Activated CD4-positive, alpha-beta T cell treated with anti-CD3 and anti-CD28 coated beads, Interleukin-2, amount 10 ng/mL, durations not matched to agents 7 days and 5 days (primary cell): ENCODE data around the gene CABP4. TPM values are rescaled to one million over a fixed set of nuclear protein-coding genes. Genes with fewer than 3 reads are reported as not detected.

ENCODE experiments used
- CTCF ChIA-PET: fragments of 350-600 bp; sonication (Branson Sonifier 250); formaldehyde crosslinking; loops from one replicate; lab custom pipeline; 2021; ENCODE audit warnings: antibody characterized with exemption; lab: Charles Lee
- POLR2A ChIA-PET: fragments of 350-600 bp; sonication (Branson Sonifier 250); formaldehyde crosslinking; loops from one replicate; lab custom pipeline; 2021; ENCODE audit warnings: antibody characterized with exemption; lab: Charles Lee
- DNase-seq: peaks from one replicate; pipeline ENCODE4 v3.0.0-alpha.2; 2020
- H3K27ac Mint-ChIP-seq: one replicate; pipeline ENCODE4 v1.8.0; 2021; ENCODE audit warnings: mild to moderate bottlenecking, moderate library complexity, mixed read lengths
- H3K27me3 Mint-ChIP-seq: one replicate; pipeline ENCODE4 v1.8.0; 2021; ENCODE audit warnings: mixed read lengths
- H3K36me3 Mint-ChIP-seq: one replicate; pipeline ENCODE4 v1.8.0; 2021; ENCODE audit warnings: low read depth, mixed read lengths
- H3K4me1 Mint-ChIP-seq: one replicate; pipeline ENCODE4 v1.8.0; 2021; ENCODE audit warnings: mixed read lengths
- H3K4me3 Mint-ChIP-seq: one replicate; pipeline ENCODE4 v1.8.0; 2021; ENCODE audit warnings: mild to moderate bottlenecking, moderate library complexity, mixed read lengths
- H3K9me3 Mint-ChIP-seq: one replicate; pipeline ENCODE4 v1.8.0; 2021; ENCODE audit warnings: mixed read lengths
- total RNA-seq, 2 experiments: library from RNA; stranded (reverse); gene quantifications; one replicate each; pipeline ENCODE4 v1.2.3, GENCODE V29; 2021

CABP4 gene
- total RNA-seq, 2 experiments from 2014 or later: 1.3 to 2.6 TPM

- H3K4me3 Mint-ChIP-seq: peak overlapping the region; percentile 31
- ChIA-PET POLR2A (interaction anchor here (0.6 kb wide), 1 partner anchor 219 kb away, joined by 3 read pairs; the partner anchor contains the start of gene ACY3), CTCF (interaction anchor here (0.6 to 2.1 kb wide), 3 partner anchors 30 to 50 kb away, joined by 3 to 7 read pairs (median 3); partner anchors contain the start of gene PPP1CA)
- peaks cover 65% of the 10 kb centered on the region for H3K4me1 Mint-ChIP-seq
- peak overlapping the region; percentile 50 for H3K27ac Mint-ChIP-seq
- H3K27me3 Mint-ChIP-seq: no peaks in the 10 kb centered on the region
- H3K36me3 Mint-ChIP-seq: peaks cover 43% of the 10 kb centered on the region
- H3K9me3 Mint-ChIP-seq: no peaks in the 10 kb centered on the region
- no peak for DNase-seq
These were observed 23.6 kb upstream of the CABP4 start for GRCh38 chr11:67431346-67432249.

GRCh38 chr11:67432655-67433349 lies 22.4 kb upstream of the CABP4 start:
- DNase-seq: no peak
- Mint-ChIP-seq H3K27me3 (no peaks in the 10 kb centered on the region), H3K9me3 (no peaks in the 10 kb centered on the region), H3K27ac (peak overlapping the region; percentile 50), H3K36me3 (peaks cover 50% of the 10 kb centered on the region), H3K4me1 (peaks cover 57% of the 10 kb centered on the region), H3K4me3 (peak overlapping the region; percentile 31)
- ChIA-PET CTCF (interaction anchor here (1.0 to 2.1 kb wide), 3 partner anchors 19 to 46 kb away, joined by 3 to 7 read pairs (median 5); partner anchors contain the start of gene PPP1CA), POLR2A (interaction anchor here (0.6 to 1.0 kb wide), 3 partner anchors 29 to 1913 kb away, joined by 3 to 9 read pairs (median 3); partner anchors contain the start of genes ACY3 and TBC1D10C)

- Mint-ChIP-seq H3K4me3 (peak overlapping the region; percentile 38), H3K4me1 (peaks cover 56% of the 10 kb centered on the region), H3K27me3 (no peaks in the 10 kb centered on the region), H3K27ac (peak overlapping the region; percentile 68), H3K9me3 (no peaks in the 10 kb centered on the region), H3K36me3 (peaks cover 57% of the 10 kb centered on the region)
- ChIA-PET CTCF (interaction anchor here (1.0 to 2.1 kb wide), 3 partner anchors 20 to 32 kb away, joined by 3 to 7 read pairs (median 5); partner anchors contain the start of genes PPP1CA and TBC1D10C), POLR2A (interaction anchor here (0.6 to 1.0 kb wide), 2 partner anchors 30 to 1914 kb away, joined by 3 to 9 read pairs; partner anchors contain the start of gene TBC1D10C)
- DNase-seq: no peak
These were observed 21.4 kb upstream of the CABP4 start for GRCh38 chr11:67433536-67434394.

GRCh38 chr11:67434395-67434881 lies 20.7 kb upstream of the CABP4 start:
- POLR2A ChIA-PET: no interaction called here
- H3K4me1 Mint-ChIP-seq: peaks cover 58% of the 10 kb centered on the region

GRCh38 chr11:67435031-67435726 lies 20.0 kb upstream of the CABP4 start:
- H3K27ac Mint-ChIP-seq: peak overlapping the region; percentile 77
- peaks cover 61% of the 10 kb centered on the region for H3K4me1 Mint-ChIP-seq
- ChIA-PET POLR2A (no interaction called here), CTCF (interaction anchor here (0.7 to 2.1 kb wide), 4 partner anchors 22 to 37 kb away, joined by 3 to 5 read pairs (median 3); partner anchors contain the start of gene TBC1D10C)
- H3K36me3 Mint-ChIP-seq: peaks cover 68% of the 10 kb centered on the region
- DNase-seq: no peak
- no peaks in the 10 kb centered on the region for H3K27me3 Mint-ChIP-seq
- peak overlapping the region; percentile 98 for H3K4me3 Mint-ChIP-seq
- H3K9me3 Mint-ChIP-seq: no peaks in the 10 kb centered on the region

More at GRCh38 chr11:67434395-67434881, 20.7 kb upstream of the CABP4 start:
- Mint-ChIP-seq H3K4me3 (peak overlapping the region; percentile 38), H3K36me3 (peaks cover 63% of the 10 kb centered on the region), H3K27ac (peak overlapping the region; percentile 64), H3K27me3 (no peaks in the 10 kb centered on the region), H3K9me3 (no peaks in the 10 kb centered on the region)
- DNase-seq: no peak
- CTCF ChIA-PET: interaction anchor here (0.7 to 2.1 kb wide), 4 partner anchors 21 to 37 kb away, joined by 3 to 5 read pairs (median 3); partner anchors contain the start of gene TBC1D10C

GRCh38 chr11:67435727-67436458 lies 19.3 kb upstream of the CABP4 start:
- Mint-ChIP-seq H3K4me3 (peak overlapping the region; percentile 98), H3K27me3 (no peaks in the 10 kb centered on the region), H3K36me3 (peaks cover 67% of the 10 kb centered on the region), H3K4me1 (peaks cover 63% of the 10 kb centered on the region), H3K27ac (peak overlapping the region; percentile 89), H3K9me3 (no peaks in the 10 kb centered on the region)
- no peak for DNase-seq
- POLR2A ChIA-PET: interaction anchor here (0.7 to 2.9 kb wide), 4 partner anchors 28 to 47 kb away, joined by 3 to 18 read pairs (median 6); partner anchors contain the start of genes AIP and PPP1CA
- CTCF ChIA-PET: interaction anchor here (1.2 to 4.2 kb wide), 4 partner anchors 11 to 136 kb away, joined by 4 to 29 read pairs (median 14); partner anchors contain the start of gene PPP1CA

- CTCF ChIA-PET: interaction anchor here (0.9 to 4.2 kb wide), 11 partner anchors 12 to 137 kb away, joined by 3 to 29 read pairs (median 5); partner anchors contain the start of gene PPP1CA
- peaks cover 65% of the 10 kb centered on the region for H3K36me3 Mint-ChIP-seq
These were observed 18.6 kb upstream of the CABP4 start for GRCh38 chr11:67436459-67437081.

GRCh38 chr11:67437082-67437808 lies 17.9 kb upstream of the CABP4 start, which contains the start of gene PTPRCAP:
TSS of gene PTPRCAP (minus strand) at chr11:67437682. CDS start at chr11:67437619, 63 bp downstream.
- DNase-seq: peak; percentile 83
- H3K9me3 Mint-ChIP-seq: no peaks in the 10 kb centered on the region
- no peaks in the 10 kb centered on the region for H3K27me3 Mint-ChIP-seq
- peaks cover 63% of the 10 kb centered on the region for H3K4me1 Mint-ChIP-seq
- peaks cover 59% of the 10 kb centered on the region for H3K36me3 Mint-ChIP-seq
- POLR2A ChIA-PET: interaction anchor here (0.6 to 2.9 kb wide), 8 partner anchors 17 to 49 kb away, joined by 3 to 18 read pairs (median 5); partner anchors contain the start of genes AIP, PPP1CA and TBC1D10C
- peak within 1 kb of the TSS; percentile 94 for H3K27ac Mint-ChIP-seq
- peak within 1 kb of the TSS; percentile 98 for H3K4me3 Mint-ChIP-seq
- CTCF ChIA-PET: interaction anchor here (0.6 to 4.2 kb wide), 15 partner anchors 9 to 384 kb away, joined by 3 to 29 read pairs (median 5); partner anchors contain the start of genes CABP4, PPP1CA and RPS6KB2

More at GRCh38 chr11:67436459-67437081, 18.6 kb upstream of the CABP4 start:
- Mint-ChIP-seq H3K4me1 (peaks cover 64% of the 10 kb centered on the region), H3K27me3 (no peaks in the 10 kb centered on the region), H3K9me3 (no peaks in the 10 kb centered on the region), H3K4me3 (peak overlapping the region; percentile 98), H3K27ac (peak overlapping the region; percentile 89)
- POLR2A ChIA-PET: interaction anchor here (0.7 to 2.9 kb wide), 6 partner anchors 28 to 50 kb away, joined by 3 to 18 read pairs (median 3); partner anchors contain the start of genes AIP and PPP1CA
- DNase-seq: peak; percentile 77

GRCh38 chr11:67437809-67438157 lies 17.4 kb upstream of the CABP4 start:
- CTCF ChIA-PET: interaction anchor here (0.6 to 4.2 kb wide), 15 partner anchors 10 to 385 kb away, joined by 3 to 29 read pairs (median 5); partner anchors contain the start of genes CABP4, PPP1CA and RPS6KB2
- POLR2A ChIA-PET: interaction anchor here (0.6 to 2.9 kb wide), 6 partner anchors 18 to 45 kb away, joined by 3 to 18 read pairs (median 7); partner anchors contain the start of genes AIP, PPP1CA and TBC1D10C
- H3K36me3 Mint-ChIP-seq: peaks cover 57% of the 10 kb centered on the region
- H3K9me3 Mint-ChIP-seq: no peaks in the 10 kb centered on the region
- DNase-seq: no peak
- peaks cover 63% of the 10 kb centered on the region for H3K4me1 Mint-ChIP-seq
- H3K27ac Mint-ChIP-seq: peak overlapping the region; percentile 94
- no peaks in the 10 kb centered on the region for H3K27me3 Mint-ChIP-seq
- H3K4me3 Mint-ChIP-seq: peak overlapping the region; percentile 98
